GM12865 (cell line): ENCODE data around the gene GAS2L2.

ENCODE experiments used
- DNase-seq: peaks from one replicate; pipeline ENCODE4 v3.0.0; 2010; ENCODE audit warnings: low read depth
- H3K4me3 ChIP-seq: 2 replicates; pipeline ENCODE4 v1.5.1; 2011; ENCODE audit warnings: mild to moderate bottlenecking, low read depth, low read length, control low read depth
- CTCF ChIP-seq: IDR thresholded peaks from 2 replicates; pipeline ENCODE4 v1.5.1; 2011; ENCODE audit warnings: low read length, control low read depth, low read depth, inconsistent platforms; ENCODE audit not compliant: insufficient read depth; ENCODE audit errors: missing control alignments

GAS2L2 gene

GRCh38 chr17:35747540-35748017 is 5.5 kb downstream of the GAS2L2 start:
- H3K4me3 ChIP-seq: no peak overlapping the region
- peak; percentile 85 for DNase-seq
- TF ChIP-seq CTCF: peak; percentile 93

DNA sequence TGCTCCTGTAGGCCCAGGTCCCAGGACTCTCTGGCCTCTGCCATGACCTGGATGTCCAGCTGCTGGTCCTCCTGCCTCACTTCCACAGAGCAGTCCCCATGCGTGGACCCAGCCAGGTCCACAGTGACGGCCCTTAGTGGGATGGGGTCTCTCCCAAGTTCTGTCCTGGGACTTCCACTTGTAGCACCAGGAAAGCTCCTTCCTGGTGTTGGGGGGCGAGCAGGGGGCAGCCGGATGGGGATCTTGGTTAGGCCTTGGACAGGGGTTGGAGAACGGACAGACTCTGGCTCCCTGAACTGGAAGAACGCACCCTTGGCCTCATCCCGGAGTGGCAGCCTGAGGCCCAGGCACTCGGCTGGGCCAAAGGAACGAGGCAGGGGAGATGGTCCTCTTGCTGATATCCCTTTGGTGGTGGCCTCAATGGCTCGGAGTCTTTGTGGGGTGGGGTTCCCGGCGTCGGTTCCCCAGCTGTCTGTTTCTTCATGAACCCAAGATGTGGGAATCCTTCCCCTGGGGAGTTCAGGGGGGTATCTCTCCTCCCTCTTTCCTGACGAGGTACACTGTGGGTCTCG is 7.2 kb downstream of the GAS2L2 start:
- H3K4me3 ChIP-seq: no peak overlapping the region
- TF ChIP-seq CTCF: no peak
- no peak for DNase-seq

DNA sequence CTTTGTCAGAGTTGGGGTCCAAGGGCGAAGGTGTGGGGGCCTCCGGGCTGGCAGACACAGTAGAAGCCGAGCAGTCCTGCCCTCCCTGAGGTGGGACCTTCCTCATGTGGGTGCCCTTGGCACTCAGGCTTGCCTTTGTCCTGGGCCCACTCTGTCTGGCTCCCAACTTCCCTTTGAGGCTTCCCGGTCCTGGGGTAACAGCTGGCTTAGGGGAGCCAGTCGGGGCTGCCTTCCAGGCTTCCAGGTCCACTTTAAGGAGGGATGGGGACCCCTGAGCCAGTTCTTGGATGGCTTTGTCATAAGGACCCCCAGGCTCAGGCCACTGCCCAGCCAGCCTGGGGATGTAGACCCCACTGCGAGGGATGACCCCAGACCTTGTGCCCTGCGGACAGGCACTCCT is 7.8 kb downstream of the GAS2L2 start:
- no peak overlapping the region for H3K4me3 ChIP-seq
- DNase-seq: no peak
- no peak for TF ChIP-seq CTCF

GRCh38 chr17:35744830-35745229 is 8.2 kb downstream of the GAS2L2 start:
- H3K4me3 ChIP-seq: no peak overlapping the region
- no peak for DNase-seq
- TF ChIP-seq CTCF: no peak

DNA sequence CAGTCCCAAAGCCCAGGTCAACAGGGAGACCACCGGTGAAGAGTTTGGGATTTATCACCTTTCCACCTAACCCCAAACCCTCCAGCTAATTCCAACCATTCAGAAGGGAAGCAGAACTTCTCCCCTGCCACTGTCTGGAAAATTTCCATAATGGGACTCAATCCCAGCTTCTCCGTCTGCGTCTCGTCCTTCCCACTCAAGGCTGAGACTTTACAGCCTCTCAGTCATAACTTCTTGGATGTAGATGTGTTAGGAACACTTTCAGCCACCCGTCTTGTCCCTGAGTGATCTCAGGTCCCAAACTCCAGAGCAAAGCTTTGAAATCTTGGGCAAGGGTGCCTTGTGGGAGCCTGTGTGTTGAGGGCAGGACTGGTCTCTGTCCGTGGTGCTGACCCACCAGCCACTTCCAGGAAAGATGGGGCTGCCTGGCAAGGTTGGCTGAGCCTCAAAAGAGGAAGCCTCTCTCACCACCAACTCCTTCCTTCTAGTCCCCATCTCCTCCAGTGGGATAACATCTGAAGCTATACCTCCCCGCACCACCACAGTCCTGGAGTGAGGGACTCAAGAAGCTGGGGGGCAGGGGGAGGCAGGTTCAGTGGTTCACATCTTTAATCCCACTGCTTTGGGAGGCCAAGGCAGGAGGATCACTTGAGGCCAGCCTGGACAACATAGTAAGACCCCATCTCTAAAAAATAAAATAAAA is 9.3 kb downstream of the GAS2L2 start:
- TF ChIP-seq CTCF: no peak
- peak; percentile 29 for DNase-seq
- H3K4me3 ChIP-seq: no peak overlapping the region

GRCh38 chr17:35742896-35743477 is 10.1 kb downstream of the GAS2L2 start:
- DNase-seq: no peak
- no peak for TF ChIP-seq CTCF
- H3K4me3 ChIP-seq: no peak overlapping the region
